HG02852 (cell line): ENCODE results near the gene CCDC127.

Experiments used
- ATAC-seq: cut with Tn5 transposase; IDR thresholded peaks from one replicate; pipeline ENCODE4 v1.9.1; 2021; ENCODE audit warnings: mild to moderate bottlenecking, moderate library complexity; ENCODE audit not compliant: unreplicated experiment

Gene CCDC127

GRCh38 chr5:160921-161802 is 56.8 kb downstream of the CCDC127 start:
- no peak for ATAC-seq

GRCh38 chr5:160173-160510 is 57.8 kb downstream of the CCDC127 start:
- no peak for ATAC-seq

GRCh38 chr5:159448-160172 is 58.3 kb downstream of the CCDC127 start:
- ATAC-seq, result no peak

GRCh38 chr5:158807-159447 is 59.0 kb downstream of the CCDC127 start:
- ATAC-seq, result no peak

- ATAC-seq, result no peak
Measured at GRCh38 chr5:157801-158200, 60.2 kb downstream of the CCDC127 start.

GRCh38 chr5:157126-157715 is 60.7 kb downstream of the CCDC127 start:
- no peak for ATAC-seq

- no peak for ATAC-seq
Measured at GRCh38 chr5:156411-157072, 61.4 kb downstream of the CCDC127 start.

- ATAC-seq, result no peak
Measured at GRCh38 chr5:155651-156410, 62.1 kb downstream of the CCDC127 start.

- no peak for ATAC-seq
Measured at GRCh38 chr5:154826-155225, 63.1 kb downstream of the CCDC127 start.

- no peak for ATAC-seq
Measured at GRCh38 chr5:154236-154635, 63.7 kb downstream of the CCDC127 start.

GRCh38 chr5:153256-153655 is 64.7 kb downstream of the CCDC127 start:
- no peak for ATAC-seq

- no peak for ATAC-seq
Measured at GRCh38 chr5:152077-152476, 65.9 kb downstream of the CCDC127 start.

- no peak for ATAC-seq
Measured at GRCh38 chr5:150746-151145, 67.2 kb downstream of the CCDC127 start.

GRCh38 chr5:149745-150485 is 68.0 kb downstream of the CCDC127 start:
- no peak for ATAC-seq

GRCh38 chr5:147751-148150 is 70.2 kb downstream of the CCDC127 start:
- ATAC-seq, result no peak
